Transverse colon (tissue), 4 donors: ENCODE data around the gene NEU2. TPM values are rescaled to one million over a fixed set of nuclear protein-coding genes. Genes with fewer than 3 reads are reported as not detected.
"Not testable (repeated sequence)": the region's sequence is repeated elsewhere in the genome, so short reads cannot be mapped to it uniquely, and the experiment has no call there.

Experiments
- DNase-seq: peaks from one replicate; pipeline ENCODE4 v3.0.0-alpha.2; 2019
- H3K27ac ChIP-seq, 4 donors: fragments of 200-600 bp; sonication (generic); 2 replicates each; pipeline ENCODE4 v1.5.1; 2016 to 2018; ENCODE audit warnings: inconsistent platforms in 4 of 4
- H3K27me3 ChIP-seq: fragments of 200-600 bp; sonication (generic); 2 replicates; pipeline ENCODE4 v1.5.1; 2017; ENCODE audit warnings: inconsistent platforms
- H3K36me3 ChIP-seq, 4 donors: fragments of 200-600 bp; sonication (generic); 2 replicates each; pipeline ENCODE4 v1.5.1; 2017 to 2019; ENCODE audit warnings: inconsistent platforms in 4 of 4
- H3K4me1 ChIP-seq, 4 donors: fragments of 200-600 bp; sonication (generic); 2 replicates each; pipeline ENCODE4 v1.5.1; 2017 to 2020; ENCODE audit warnings: inconsistent platforms in 4 of 4
- H3K4me3 ChIP-seq, 4 donors: fragments of 200-600 bp; sonication (generic); 1 replicate in 1 of 4; 2 replicates in 3 of 4; pipeline versions ENCODE4 v1.5.1 to v1.6.1; 2017 to 2019; ENCODE audit warnings: inconsistent platforms in 4 of 4
- H3K9me3 ChIP-seq, 2 donors: fragments of 200-600 bp; sonication (generic); 2 replicates each; pipeline ENCODE4 v1.5.1; 2017 to 2019; ENCODE audit warnings: inconsistent platforms in 2 of 2
- EP300 ChIP-seq: sonication (generic); formaldehyde crosslinking; IDR thresholded peaks from one replicate; pipeline ENCODE4 v1.6.1; 2017; ENCODE audit warnings: antibody characterized with exemption, low read depth
- POLR2A ChIP-seq: fragments of 450-650 bp; IDR thresholded peaks from one replicate; pipeline ENCODE4 v1.6.1; 2016; ENCODE audit warnings: antibody characterized with exemption, mild to moderate bottlenecking, moderate library complexity
- POLR2AphosphoS5 ChIP-seq, 3 donors: sonication (generic); formaldehyde crosslinking; IDR thresholded peaks; one replicate each; pipeline ENCODE4 v1.6.1; 2016; ENCODE audit warnings: antibody characterized with exemption in 3 of 3
- WGBS, 2 donors: methylation state at CpG; one replicate each; pipeline ENCODE4 v1.1.5; 2018; ENCODE audit warnings: low coverage in 1 of 2; 5-methylcytosine and 5-hydroxymethylcytosine counted together
- in situ Hi-C, 4 donors: fragments of 200-750 bp; cut with MboI; loops; one replicate each; pipeline versions ENCODE4 v1.15.0 to v1.15.1; 2017; ENCODE audit warnings: low sequenced_read_pairs in 3 of 4, low pct_ligation_motif_present in 1 of 4, low pct_unique_long_range_greater_than_20kb in 1 of 4
- intact Hi-C: fragments of 100-400 bp; cut with DNase I; formaldehyde crosslinking; loops from one replicate; pipeline ENCODE4 v1.15.1; 2023; ENCODE audit warnings: low total_unique reads
- total RNA-seq, 4 donors: library from RNA; depleted of rRNA; stranded (reverse); fragments of >200 nt; gene quantifications; one replicate each; pipeline ENCODE4 v1.1.0, GENCODE V29; 2016
- TF ChIP-seq, protein P1 (sequence below), 5 experiments: fragments of 200-600 bp in 3 of 5; fragments of 450-650 bp in 2 of 5; sonication (generic) in 3 of 5; IDR thresholded peaks; 1 replicate in 2 of 5; 2 replicates in 3 of 5; pipeline ENCODE4 v1.5.1; 2016 to 2017; ENCODE audit warnings: antibody characterized with exemption in 5 of 5, inconsistent platforms in 3 of 5, mild to moderate bottlenecking in 2 of 5, moderate library complexity in 1 of 5

Gene NEU2
- total RNA-seq, 4 donors from 2014 or later, result 0.41 TPM; not detected in 3

DNA sequence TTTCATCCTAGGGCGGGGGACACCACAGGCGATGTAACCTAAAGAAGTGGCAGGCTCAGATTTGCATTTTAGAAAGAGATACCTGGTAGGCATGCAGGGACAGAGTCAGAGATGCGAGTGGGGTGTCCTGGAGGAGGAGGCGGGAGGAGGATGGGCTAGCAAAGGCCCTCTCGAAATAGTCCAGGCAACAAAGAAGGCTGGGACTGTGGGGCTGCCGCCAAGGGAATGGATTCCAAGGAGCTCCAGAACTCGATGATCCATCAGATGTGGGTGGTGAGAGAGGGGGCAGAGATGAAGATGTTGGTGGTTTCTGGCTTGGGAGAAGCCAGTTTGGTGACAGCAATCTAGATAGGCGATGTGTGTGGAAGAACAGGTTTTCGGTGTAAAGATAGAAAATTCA, 15.2 kb downstream of the NEU2 start:
- H3K4me1 ChIP-seq, result no peaks in the 10 kb centered on the region
- H3K9me3 ChIP-seq, result no peaks in the 10 kb centered on the region
- in situ Hi-C loops, result loop anchor here in 1 of 4 donors (25.0 kb wide), 1 partner anchor 185 kb away; the partner anchor contains the start of gene SNORC
- H3K27me3 ChIP-seq, result no peaks in the 10 kb centered on the region
- TF ChIP-seq EP300 (no peak), POLR2AphosphoS5 (IDR thresholded peaks at IDR 0.05) (no peak), POLR2A (no peak)
- TF ChIP-seq, protein P1, sequence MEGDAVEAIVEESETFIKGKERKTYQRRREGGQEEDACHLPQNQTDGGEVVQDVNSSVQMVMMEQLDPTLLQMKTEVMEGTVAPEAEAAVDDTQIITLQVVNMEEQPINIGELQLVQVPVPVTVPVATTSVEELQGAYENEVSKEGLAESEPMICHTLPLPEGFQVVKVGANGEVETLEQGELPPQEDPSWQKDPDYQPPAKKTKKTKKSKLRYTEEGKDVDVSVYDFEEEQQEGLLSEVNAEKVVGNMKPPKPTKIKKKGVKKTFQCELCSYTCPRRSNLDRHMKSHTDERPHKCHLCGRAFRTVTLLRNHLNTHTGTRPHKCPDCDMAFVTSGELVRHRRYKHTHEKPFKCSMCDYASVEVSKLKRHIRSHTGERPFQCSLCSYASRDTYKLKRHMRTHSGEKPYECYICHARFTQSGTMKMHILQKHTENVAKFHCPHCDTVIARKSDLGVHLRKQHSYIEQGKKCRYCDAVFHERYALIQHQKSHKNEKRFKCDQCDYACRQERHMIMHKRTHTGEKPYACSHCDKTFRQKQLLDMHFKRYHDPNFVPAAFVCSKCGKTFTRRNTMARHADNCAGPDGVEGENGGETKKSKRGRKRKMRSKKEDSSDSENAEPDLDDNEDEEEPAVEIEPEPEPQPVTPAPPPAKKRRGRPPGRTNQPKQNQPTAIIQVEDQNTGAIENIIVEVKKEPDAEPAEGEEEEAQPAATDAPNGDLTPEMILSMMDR (IDR thresholded peaks at IDR 0.05), result no peak
- H3K36me3 ChIP-seq, result no peaks in the 10 kb centered on the region
- no peak overlapping the region for H3K4me3 ChIP-seq
- H3K27ac ChIP-seq, result no peak overlapping the region
- DNase-seq, result no peak
- WGBS, 2 donors, result 72 to 88% methylated on average over 3 to 9 of the region's 9 CpGs
- intact Hi-C loops, result no loop called here

DNA sequence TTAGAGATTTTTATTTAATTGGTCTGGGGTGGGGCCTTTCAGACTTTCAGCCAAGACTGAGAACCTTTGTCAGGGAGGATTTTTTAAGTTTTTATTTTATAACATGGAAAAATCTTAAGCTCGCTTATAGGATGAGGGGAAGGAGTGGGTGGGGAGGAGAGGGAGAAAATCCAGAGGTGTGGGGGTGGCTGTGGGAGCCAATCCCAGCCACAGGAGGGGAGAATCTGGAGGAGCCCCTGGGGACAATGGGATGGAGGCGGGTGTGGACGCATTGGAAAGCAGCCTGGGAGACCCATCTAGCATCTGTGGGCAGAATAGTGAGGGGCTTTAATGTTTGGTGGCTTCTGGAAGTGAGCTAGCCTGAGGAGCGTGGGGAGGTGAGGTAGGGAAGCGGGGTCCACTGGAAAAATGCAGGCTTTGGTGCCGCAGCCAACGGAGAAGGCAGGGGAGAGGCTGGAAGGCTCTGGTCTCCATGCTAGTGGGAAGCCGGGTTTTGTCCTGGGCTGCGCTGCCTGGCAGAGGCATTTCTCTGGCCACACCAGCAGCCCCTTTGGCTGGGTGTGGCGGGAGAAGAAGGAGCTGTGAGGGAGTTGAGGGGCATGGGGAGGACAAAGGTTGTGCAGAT, 16.2 kb downstream of the NEU2 start:
- in situ Hi-C loops, result loop anchor here in 1 of 4 donors (25.0 kb wide), 1 partner anchor 186 kb away; the partner anchor contains the start of gene SNORC
- Histone ChIP-seq H3K36me3 (no peaks in the 10 kb centered on the region), H3K9me3 (no peaks in the 10 kb centered on the region), H3K4me1 (peaks cover 0 to under 1% (median 0%) of the 10 kb centered on the region in 4 donors), H3K4me3 (no peak overlapping the region), H3K27ac (no peak overlapping the region), H3K27me3 (no peaks in the 10 kb centered on the region)
- WGBS, 2 donors, result 85% methylated on average over 10 of the region's 10 CpGs; no CpG with 5 or more reads in 1 of the 2 donors
- TF ChIP-seq EP300 (no peak), POLR2A (no peak), POLR2AphosphoS5 (IDR thresholded peaks at IDR 0.05) (no peak)
- TF ChIP-seq, protein P1 (IDR thresholded peaks at IDR 0.05), result no peak
- DNase-seq, result no peak
- intact Hi-C loops, result no loop called here

DNA sequence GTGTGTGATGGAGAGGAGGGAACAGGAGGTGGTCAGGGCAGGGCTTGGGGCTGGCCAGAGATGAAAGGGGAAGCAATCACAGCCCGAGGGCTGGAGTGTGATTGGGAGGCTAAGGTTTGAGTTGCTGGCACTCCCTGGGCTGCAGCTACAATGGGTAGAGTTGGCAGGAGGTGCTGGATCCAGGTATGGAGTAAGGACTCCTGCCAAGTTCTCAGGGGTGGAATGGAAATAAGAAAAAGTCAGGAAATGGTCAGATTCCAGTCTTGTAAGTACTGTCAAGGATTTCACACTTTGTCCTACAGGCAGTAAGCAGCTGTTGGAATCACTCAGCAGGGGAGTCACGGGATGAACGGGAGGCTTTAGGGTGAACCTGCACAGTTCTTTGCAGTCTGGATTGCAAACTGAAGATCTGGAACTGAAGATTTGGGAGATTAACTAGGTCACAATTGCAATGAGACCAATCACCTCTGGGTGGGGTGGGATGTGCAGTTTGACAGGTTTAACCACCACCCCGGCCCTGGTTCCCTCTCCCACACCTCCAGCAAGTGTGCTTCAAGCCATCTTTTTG, 16.8 kb downstream of the NEU2 start:
- H3K4me1 ChIP-seq, result peaks cover 0 to 6% (median 2%) of the 10 kb centered on the region in 4 donors
- H3K27ac ChIP-seq, result no peak overlapping the region
- in situ Hi-C loops (loop anchor here in 1 of 4 donors (25.0 kb wide), 1 partner anchor 187 kb away; the partner anchor contains the start of gene SNORC), intact Hi-C loops (no loop called here)
- DNase-seq, result no peak
- no peak overlapping the region for H3K4me3 ChIP-seq
- WGBS, 2 donors, result 20 to 33% methylated on average over 3 to 4 of the region's 4 CpGs
- H3K27me3 ChIP-seq, result no peaks in the 10 kb centered on the region
- no peaks in the 10 kb centered on the region for H3K36me3 ChIP-seq
- TF ChIP-seq POLR2AphosphoS5 (IDR thresholded peaks at IDR 0.05) (no peak), EP300 (no peak), POLR2A (no peak)
- TF ChIP-seq, protein P1 (IDR thresholded peaks at IDR 0.05), result no peak
- no peaks in the 10 kb centered on the region for H3K9me3 ChIP-seq

DNA sequence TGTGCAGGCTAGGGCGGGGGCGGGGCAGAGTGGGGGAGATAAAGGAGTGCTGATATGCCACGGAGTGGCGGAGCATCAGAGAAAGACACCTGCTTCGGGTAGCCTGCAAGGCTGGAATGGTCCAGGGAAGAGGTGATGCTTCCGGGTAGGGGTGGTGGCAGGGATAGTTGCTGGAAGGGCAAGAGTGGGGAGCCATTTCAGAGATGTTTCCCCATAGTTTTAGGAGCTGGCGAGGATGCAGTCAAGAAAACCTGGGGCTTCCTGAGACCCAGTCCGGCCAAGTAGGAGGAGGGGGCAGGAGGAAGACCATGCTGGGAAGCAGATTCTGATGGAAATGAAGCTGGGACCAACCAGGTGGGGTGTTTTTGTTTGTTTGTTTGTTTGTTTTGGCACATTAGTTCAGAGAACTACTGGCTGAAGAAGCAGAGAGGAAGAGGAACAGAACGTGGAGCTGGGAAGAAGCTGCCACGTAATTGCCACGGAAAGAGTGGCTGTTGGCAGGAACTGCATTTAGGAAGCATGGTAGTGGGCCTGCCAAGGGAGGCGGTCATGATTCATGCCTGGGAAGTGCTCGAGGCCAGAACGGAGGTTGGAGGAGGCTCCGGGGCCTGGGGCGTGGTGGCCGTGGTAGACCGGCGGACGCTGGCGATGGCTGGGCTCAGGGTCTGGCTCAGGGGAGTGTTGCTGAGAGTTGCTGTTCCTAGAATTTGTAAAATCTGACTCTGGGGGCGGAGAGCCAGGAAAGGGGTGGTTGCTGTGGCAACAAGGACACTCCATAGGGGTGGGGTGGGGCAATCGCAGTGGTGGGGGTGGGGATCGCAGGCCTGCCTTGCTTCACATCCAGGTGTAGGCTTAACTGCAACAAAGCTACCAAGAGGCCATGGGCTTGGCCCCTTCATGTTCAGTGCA, 19.0 kb downstream of the NEU2 start:
- DNase-seq, result no peak
- TF ChIP-seq EP300, result no peak
- no peak for TF ChIP-seq POLR2AphosphoS5 (IDR thresholded peaks at IDR 0.05)
- TF ChIP-seq, protein P1 (IDR thresholded peaks at IDR 0.05), result no peak
- TF ChIP-seq POLR2A, result no peak
- in situ Hi-C loops, result loop anchor here in 1 of 4 donors (10.0 kb wide), 1 partner anchor 197 kb away; no protein-coding TSS in a partner anchor
- Histone ChIP-seq H3K27ac (no peak overlapping the region), H3K4me3 (no peak overlapping the region), H3K9me3 (no peaks in the 10 kb centered on the region), H3K27me3 (no peaks in the 10 kb centered on the region), H3K36me3 (no peaks in the 10 kb centered on the region), H3K4me1 (peaks cover 0 to 6% (median 2%) of the 10 kb centered on the region in 4 donors)
- intact Hi-C loops, result no loop called here
- WGBS, 2 donors, result 63 to 71% methylated on average over 11 to 24 of the region's 24 CpGs

- in situ Hi-C loops, result loop anchor here in 1 of 4 donors (10.0 kb wide), 1 partner anchor 198 kb away; no protein-coding TSS in a partner anchor
- intact Hi-C loops, result not testable (repeated sequence)
Measured at GRCh38 chr2:233052517-233052916, 20.0 kb downstream of the NEU2 start.

More at GRCh38 chr2:233052517-233052916, 20.0 kb downstream of the NEU2 start:
- H3K36me3 ChIP-seq, H3K4me3 ChIP-seq, H3K27me3 ChIP-seq, DNase-seq, H3K27ac ChIP-seq, H3K9me3 ChIP-seq, H3K4me1 ChIP-seq: not testable (repeated sequence)
- whole genome bisulfite sequencing, 2 donors, result 96% methylated on average over 4 of the region's 4 CpGs; no CpG with 5 or more reads in 1 of the 2 donors
